Keratinocyte (primary cell): ENCODE results near the gene TGM4.

Experiments
- CTCF ChIP-seq, 3 experiments: IDR thresholded peaks in 1 of 3; conservative IDR thresholded peaks in 1 of 3; optimal IDR thresholded peaks in 1 of 3; 2 replicates in 2 of 3; 3 replicates in 1 of 3; pipeline versions ENCODE3 to v1.5.1; 2011; ENCODE audit warnings: low read length in 3 of 3, mild to moderate bottlenecking in 3 of 3, moderate library complexity in 2 of 3, control low read depth in 1 of 3, inconsistent platforms in 1 of 3; ENCODE audit not compliant: insufficient read depth in 2 of 3; ENCODE audit errors: extremely low read depth in 1 of 3
- EZH2 ChIP-seq: IDR thresholded peaks from one replicate; pipeline ENCODE4 v1.6.1; 2012; ENCODE audit warnings: inconsistent platforms, mild to moderate bottlenecking, low read length, moderate library complexity

- TF ChIP-seq CTCF (optimal IDR thresholded peaks at IDR 0.05 in 1 of 3, IDR thresholded peaks at IDR 0.05 in 1 of 3, conservative IDR thresholded peaks at IDR 0.05 in 1 of 3; ENCODE audit: extremely low read depth in 1 of 3, insufficient read depth in 2 of 3, low read length in 3 of 3) (no peak), EZH2 (no peak)
Observed at GRCh38 chr3:44875596-44875995, 1.2 kb downstream of the TGM4 start.
